HUES6 (cell line): ENCODE data around the gene TAX1BP1.

Experiments
- H3K27ac ChIP-seq: 2 replicates; pipeline ENCODE4 v1.7.0; 2013; ENCODE audit warnings: low read depth, mild to moderate bottlenecking, low read length, inconsistent platforms
- H3K27me3 ChIP-seq: 2 replicates; pipeline ENCODE4 v1.6.1; 2013; ENCODE audit warnings: low read length; ENCODE audit not compliant: control insufficient read depth, insufficient read depth
- H3K36me3 ChIP-seq: 2 replicates; pipeline ENCODE4 v1.6.1; 2013; ENCODE audit warnings: low read length; ENCODE audit not compliant: control insufficient read depth, insufficient read depth
- H3K4me1 ChIP-seq: 2 replicates; pipeline ENCODE4 v1.6.1; 2013; ENCODE audit warnings: low read length; ENCODE audit not compliant: control insufficient read depth, insufficient read depth
- H3K4me3 ChIP-seq: 2 replicates; pipeline ENCODE4 v1.5.1; 2013; ENCODE audit warnings: low read depth, low read length
- H3K9ac ChIP-seq: one replicate; pipeline ENCODE4 v1.6.1; 2013; ENCODE audit warnings: mild to moderate bottlenecking, low read length
- H3K9me3 ChIP-seq: 2 replicates; pipeline ENCODE4 v1.6.1; 2013; ENCODE audit warnings: low read depth, low read length; ENCODE audit not compliant: control insufficient read depth, insufficient read depth

The TAX1BP1 gene

DNA sequence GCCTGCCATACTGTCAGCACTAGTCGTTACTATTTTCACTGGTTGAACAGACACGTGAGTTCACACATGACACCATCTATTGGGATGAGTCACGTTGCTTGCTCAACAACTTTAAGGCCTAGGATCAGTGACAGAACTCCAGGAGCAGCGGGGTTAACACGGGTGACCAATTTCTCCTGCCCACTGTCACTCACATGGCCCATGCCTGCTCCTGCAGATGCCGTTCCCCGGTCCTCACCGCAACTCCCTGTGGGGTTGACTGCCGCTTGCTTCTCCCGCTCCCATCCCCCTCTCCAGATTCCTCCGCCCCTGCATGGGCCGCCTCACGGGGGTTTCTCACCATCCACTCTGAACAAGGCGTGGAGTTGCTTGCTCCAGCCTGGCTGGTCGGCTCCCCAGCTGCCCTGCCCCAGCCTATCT is 128.2 kb downstream of the TAX1BP1 start:
- Histone ChIP-seq H3K9ac (no peak overlapping the region), H3K9me3 (no peaks in the 10 kb centered on the region), H3K27ac (no peak overlapping the region), H3K36me3 (no peaks in the 10 kb centered on the region), H3K4me3 (no peak overlapping the region), H3K4me1 (peaks cover 11% of the 10 kb centered on the region), H3K27me3 (no peaks in the 10 kb centered on the region)

DNA sequence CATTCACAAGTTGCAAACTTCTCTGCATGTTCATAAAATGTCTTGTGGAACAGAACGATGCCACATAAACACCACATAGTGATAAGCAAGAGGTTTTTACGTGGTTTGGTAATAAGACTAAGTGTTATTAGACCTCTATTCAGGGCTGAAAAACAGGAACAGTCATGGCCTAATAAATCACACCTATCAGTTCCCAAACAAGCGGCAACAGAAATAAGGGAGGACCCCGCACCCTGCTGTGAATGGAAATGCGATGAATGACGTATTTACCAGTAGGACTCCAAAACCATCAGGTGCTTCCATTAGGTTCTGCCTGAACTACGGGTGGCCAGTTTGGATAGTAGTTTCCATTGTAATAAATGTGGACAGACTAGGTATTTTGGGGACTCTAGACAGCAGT is 129.1 kb downstream of the TAX1BP1 start:
- no peak overlapping the region for H3K27ac ChIP-seq
- peaks cover 11% of the 10 kb centered on the region for H3K4me1 ChIP-seq
- H3K9me3 ChIP-seq, result no peaks in the 10 kb centered on the region
- H3K4me3 ChIP-seq, result no peak overlapping the region
- H3K27me3 ChIP-seq, result no peaks in the 10 kb centered on the region
- H3K36me3 ChIP-seq, result no peaks in the 10 kb centered on the region
- H3K9ac ChIP-seq, result no peak overlapping the region

DNA sequence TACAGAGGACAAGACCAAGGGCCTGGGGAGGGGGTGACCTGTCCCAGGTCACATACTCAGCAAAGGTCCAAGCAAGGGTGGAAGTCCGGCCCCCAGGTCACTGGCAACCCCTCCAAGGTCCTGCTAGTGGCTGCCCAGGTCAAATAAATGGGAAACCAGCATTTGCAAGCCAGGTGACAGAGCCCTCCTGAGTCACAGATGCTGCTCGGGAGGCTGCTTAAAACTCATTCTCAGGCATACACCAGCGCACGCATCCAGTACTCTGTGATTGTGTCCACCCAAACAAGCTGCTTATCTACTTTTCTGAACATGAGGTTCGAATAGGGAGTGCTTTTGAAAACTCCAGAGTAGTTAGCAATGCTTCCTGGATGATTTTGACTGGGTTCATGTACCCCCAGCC is 130.6 kb downstream of the TAX1BP1 start:
- Histone ChIP-seq H3K9ac (no peak overlapping the region), H3K27ac (no peak overlapping the region), H3K36me3 (no peaks in the 10 kb centered on the region), H3K27me3 (no peaks in the 10 kb centered on the region), H3K4me1 (peaks cover 11% of the 10 kb centered on the region), H3K9me3 (no peaks in the 10 kb centered on the region), H3K4me3 (no peak overlapping the region)

DNA sequence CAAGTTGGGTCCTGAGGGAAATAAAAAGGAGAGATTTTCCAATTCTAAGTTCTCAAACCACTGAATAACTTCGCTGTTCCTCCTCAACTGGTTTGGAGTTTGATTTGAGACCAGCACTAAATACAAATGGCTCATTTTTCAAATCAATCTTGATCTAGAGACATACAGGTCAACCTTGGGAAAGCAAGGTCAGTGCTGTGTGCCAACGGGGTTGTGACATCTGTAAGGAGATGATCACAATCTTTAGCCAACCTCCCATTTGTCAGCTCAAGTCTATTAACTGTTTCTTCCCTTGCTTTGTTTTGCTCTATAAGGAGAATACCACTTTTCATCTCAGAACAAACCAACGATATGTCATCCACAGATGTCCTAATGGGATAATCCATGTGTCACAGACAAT is 131.1 kb downstream of the TAX1BP1 start:
- H3K27ac ChIP-seq, result no peak overlapping the region
- H3K9ac ChIP-seq, result no peak overlapping the region
- no peak overlapping the region for H3K4me3 ChIP-seq
- H3K9me3 ChIP-seq, result no peaks in the 10 kb centered on the region
- H3K4me1 ChIP-seq, result peaks cover 11% of the 10 kb centered on the region
- H3K27me3 ChIP-seq, result no peaks in the 10 kb centered on the region
- H3K36me3 ChIP-seq, result no peaks in the 10 kb centered on the region

DNA sequence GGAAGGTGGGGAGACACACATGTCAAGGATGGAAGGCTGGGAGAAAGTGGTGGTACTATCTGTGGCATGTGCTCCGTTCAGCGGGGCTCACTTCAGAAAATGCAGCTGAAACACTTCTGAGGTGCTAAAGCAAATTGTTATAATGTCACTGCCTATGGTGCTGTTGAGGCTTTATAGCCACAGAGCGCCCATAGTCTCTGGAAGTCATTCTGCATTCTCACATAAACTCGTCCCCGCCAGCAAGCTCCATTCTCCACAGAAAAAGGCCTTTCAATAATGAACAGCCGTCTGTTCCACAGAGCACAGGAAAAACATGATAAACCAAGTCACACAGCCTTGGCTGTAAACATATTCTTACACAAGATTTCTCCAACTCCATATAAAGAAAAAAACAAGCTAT is 131.9 kb downstream of the TAX1BP1 start:
- Histone ChIP-seq H3K27ac (no peak overlapping the region), H3K9me3 (no peaks in the 10 kb centered on the region), H3K27me3 (no peaks in the 10 kb centered on the region), H3K4me3 (no peak overlapping the region), H3K4me1 (peaks cover 11% of the 10 kb centered on the region), H3K9ac (no peak overlapping the region), H3K36me3 (no peaks in the 10 kb centered on the region)

DNA sequence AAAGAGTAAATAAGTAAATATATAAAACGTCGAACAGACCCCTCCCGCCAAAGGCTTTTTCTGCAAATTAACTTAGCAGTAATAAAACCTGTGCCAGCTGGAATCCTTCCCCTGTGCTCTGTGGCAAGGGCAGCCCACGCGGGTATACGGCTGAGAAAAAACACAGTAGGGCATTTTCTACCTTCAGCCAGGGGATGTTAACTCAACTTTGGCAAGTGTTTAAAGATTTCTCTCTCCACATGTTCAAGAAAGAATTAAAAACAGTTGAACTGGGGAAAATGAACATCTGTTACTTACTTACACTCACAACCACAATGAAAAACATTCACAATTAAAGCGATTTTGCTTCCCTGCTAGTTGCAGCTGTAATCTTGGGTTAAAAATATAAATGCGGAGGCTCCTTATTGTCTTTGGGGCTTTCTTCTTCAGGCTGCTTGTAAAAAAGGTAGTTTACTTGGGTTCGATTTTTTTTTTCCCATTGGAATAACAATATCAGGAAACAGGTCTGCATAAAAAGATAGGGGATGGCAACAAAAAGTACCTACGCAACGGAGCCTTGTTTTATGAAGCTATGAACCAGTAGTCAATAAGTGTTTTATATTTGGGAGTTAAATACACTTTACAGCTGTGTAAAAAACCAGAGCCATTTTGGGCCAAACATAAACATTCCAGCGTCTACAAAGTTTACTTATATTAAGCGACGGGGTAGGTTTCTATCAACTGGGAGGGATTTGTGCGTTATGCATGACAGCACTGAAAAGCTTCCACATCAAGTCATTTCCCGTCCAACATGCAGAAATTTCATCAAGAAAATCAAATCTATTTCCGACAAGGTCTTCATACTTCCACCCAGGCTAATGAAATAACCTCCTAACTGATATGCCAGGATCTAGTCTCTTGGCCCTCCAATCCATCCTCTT is 132.7 kb downstream of the TAX1BP1 start:
- Histone ChIP-seq H3K27me3 (no peaks in the 10 kb centered on the region), H3K9ac (no peak overlapping the region)

DNA sequence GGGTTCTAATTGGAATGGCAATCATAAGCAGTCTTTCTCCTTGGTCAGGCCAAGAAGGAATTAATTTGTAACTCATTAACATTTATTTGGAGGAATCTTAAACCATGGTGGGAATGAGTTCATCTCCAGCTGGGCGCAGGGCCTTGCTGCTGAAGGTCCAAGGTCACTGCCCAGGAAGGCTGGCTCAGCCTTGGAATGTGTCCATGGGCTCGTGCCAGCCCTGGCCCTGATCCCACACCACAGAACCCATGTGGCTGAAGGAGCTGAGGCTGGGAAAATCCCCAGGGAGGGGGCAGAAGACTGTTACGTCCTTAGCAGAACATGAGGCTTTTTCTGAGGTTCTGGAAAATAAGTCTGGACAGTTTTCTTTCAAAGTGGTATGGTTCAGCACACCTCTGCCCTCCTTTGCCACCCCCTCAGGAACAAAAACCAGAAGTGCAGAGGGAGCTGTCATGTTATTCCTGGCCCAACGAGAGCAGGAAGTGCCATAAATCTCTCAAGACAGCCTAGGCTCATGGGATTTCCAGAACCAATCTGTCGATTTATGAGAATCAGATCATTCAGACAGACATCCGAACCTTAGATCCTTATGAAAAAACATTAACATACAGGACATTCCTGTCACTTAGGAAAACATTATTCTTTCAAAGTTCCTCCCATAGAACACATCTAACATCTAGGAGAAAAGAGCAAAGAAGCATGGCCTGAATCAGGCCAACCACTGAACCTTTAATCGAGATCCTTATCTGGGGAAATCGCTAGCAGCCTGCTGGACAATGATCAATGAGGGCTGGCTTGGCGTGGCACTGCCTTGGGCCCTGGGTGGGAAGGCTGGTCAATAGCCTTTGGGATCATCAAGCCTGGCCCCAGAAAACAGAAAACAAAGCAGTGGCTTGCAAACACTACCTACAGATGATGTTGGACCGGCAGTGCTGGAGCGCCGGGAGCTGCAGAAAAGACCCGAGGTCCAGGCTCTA is 134.3 kb downstream of the TAX1BP1 start:
- Histone ChIP-seq H3K4me1 (peaks cover under 1% of the 10 kb centered on the region; the same call in 1 of the 2 replicates), H3K36me3 (no peaks in the 10 kb centered on the region), H3K27me3 (no peaks in the 10 kb centered on the region), H3K4me3 (no peak overlapping the region), H3K9ac (no peak overlapping the region), H3K9me3 (no peaks in the 10 kb centered on the region), H3K27ac (no peak overlapping the region)

More for the DNA sequence above, 132.7 kb downstream of the TAX1BP1 start:
- no peaks in the 10 kb centered on the region for H3K9me3 ChIP-seq
- no peaks in the 10 kb centered on the region for H3K36me3 ChIP-seq
- H3K4me1 ChIP-seq, result peaks cover 11% of the 10 kb centered on the region
- no peak overlapping the region for H3K4me3 ChIP-seq
- no peak overlapping the region for H3K27ac ChIP-seq

DNA sequence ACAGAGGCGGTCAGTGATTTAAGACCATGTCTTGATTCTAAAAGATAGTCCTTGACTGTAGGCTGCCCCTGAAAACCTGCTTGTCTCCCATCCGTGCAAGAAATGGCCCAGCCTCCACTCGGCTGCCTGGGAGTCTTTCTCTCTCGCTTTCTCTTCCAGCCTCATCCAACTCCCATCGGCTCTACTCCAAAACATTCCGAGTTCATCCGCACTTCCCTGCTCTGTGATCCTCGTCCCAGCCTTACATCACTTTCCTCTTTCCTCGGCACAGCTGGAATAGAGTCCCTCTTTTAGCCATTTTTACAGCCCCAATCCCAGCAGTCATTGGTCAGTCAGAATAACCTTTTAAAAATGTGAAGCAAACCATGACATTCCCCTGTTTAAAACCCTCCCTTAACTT is 135.1 kb downstream of the TAX1BP1 start:
- no peaks in the 10 kb centered on the region for H3K27me3 ChIP-seq
- no peaks in the 10 kb centered on the region for H3K4me1 ChIP-seq
- no peak overlapping the region for H3K9ac ChIP-seq
- H3K36me3 ChIP-seq, result no peaks in the 10 kb centered on the region
- H3K4me3 ChIP-seq, result no peak overlapping the region
- no peaks in the 10 kb centered on the region for H3K9me3 ChIP-seq
- H3K27ac ChIP-seq, result no peak overlapping the region

DNA sequence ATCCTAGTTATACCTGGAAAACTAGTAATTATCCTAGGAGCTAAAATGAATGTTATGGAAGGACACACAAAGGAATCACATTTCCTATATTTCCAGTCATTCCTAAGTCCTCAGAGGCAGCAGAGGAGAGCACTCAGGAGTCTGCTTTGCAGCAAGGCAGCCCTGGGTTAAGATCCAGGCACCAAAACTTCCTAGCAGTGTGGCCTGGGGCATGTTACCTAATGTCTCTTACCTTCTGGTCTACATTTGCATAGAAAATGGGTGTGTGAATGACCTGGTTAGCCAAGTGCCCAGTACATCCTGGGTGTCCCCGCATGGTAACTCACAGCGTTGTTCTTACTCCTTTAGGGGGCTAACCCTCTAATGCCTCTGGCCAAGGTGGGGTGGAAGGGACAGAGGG is 135.9 kb downstream of the TAX1BP1 start:
- no peak overlapping the region for H3K9ac ChIP-seq
- H3K4me1 ChIP-seq, result no peaks in the 10 kb centered on the region

DNA sequence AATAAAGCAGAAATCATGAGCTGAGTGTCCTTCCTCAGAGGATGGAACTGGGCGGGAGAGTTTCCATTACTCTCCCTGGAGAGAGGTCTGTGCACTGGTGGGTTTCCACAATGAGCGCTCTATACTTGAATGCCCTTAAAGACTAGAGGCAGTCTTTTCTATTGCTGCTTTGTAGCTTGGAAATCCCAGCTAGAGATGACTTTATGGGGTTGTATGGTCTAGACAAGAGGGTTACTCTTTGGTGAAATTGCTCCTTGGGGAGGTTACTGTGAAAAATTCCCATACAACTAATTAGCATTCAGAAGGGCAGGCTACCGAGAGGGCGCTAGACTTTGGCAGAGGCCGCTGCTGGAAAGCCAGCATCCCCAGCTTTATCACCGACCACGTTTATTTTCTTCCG is 136.8 kb downstream of the TAX1BP1 start:
- H3K27ac ChIP-seq, result no peak overlapping the region
- no peaks in the 10 kb centered on the region for H3K36me3 ChIP-seq
- H3K4me3 ChIP-seq, result no peak overlapping the region
- no peaks in the 10 kb centered on the region for H3K9me3 ChIP-seq
- H3K27me3 ChIP-seq, result no peaks in the 10 kb centered on the region
- no peak overlapping the region for H3K9ac ChIP-seq
- H3K4me1 ChIP-seq, result no peaks in the 10 kb centered on the region

More for the DNA sequence above, 135.9 kb downstream of the TAX1BP1 start:
- Histone ChIP-seq H3K9me3 (no peaks in the 10 kb centered on the region), H3K27me3 (no peaks in the 10 kb centered on the region), H3K27ac (no peak overlapping the region), H3K4me3 (no peak overlapping the region), H3K36me3 (no peaks in the 10 kb centered on the region)
